ENCODE measurements around the gene INHBE.

DNA sequence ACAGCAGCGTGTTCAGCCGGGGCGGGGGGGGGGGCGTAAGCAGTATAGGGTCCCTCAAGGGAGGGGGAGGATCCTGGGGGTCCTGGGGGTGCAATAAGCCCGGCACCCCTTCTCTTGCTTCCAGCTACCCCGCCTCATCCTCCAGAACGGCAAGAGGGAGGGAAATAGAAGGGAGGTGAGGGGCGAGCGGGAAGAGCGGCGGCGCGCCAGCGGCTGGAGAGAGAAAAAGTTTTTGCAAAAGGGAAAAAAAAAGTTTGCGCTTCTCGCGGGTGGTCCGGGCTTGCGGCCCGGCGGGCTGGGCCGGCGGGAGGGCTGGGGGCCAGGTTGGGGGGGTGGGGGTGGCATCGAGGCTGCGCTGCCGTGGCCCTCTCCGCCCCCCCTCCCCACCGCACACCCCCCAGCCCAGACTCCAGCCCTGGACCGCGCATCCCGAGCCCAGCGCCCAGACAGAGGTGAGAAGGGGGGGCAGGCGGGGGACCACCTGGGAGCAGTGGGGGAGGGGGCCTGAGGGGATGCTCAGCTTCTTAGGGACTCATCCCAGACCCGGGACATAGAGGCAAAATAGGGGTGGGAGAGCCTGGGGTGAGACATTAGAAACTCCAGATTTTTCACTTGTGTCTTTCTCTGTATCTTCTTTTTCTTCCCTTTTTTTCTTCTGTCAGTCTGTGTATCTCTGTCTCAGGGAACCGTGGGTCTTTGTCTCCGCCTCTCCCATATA lies 4.8 kb downstream of the INHBE start, which contains the start of gene GLI1:
- TF ChIP-seq, protein P1, sequence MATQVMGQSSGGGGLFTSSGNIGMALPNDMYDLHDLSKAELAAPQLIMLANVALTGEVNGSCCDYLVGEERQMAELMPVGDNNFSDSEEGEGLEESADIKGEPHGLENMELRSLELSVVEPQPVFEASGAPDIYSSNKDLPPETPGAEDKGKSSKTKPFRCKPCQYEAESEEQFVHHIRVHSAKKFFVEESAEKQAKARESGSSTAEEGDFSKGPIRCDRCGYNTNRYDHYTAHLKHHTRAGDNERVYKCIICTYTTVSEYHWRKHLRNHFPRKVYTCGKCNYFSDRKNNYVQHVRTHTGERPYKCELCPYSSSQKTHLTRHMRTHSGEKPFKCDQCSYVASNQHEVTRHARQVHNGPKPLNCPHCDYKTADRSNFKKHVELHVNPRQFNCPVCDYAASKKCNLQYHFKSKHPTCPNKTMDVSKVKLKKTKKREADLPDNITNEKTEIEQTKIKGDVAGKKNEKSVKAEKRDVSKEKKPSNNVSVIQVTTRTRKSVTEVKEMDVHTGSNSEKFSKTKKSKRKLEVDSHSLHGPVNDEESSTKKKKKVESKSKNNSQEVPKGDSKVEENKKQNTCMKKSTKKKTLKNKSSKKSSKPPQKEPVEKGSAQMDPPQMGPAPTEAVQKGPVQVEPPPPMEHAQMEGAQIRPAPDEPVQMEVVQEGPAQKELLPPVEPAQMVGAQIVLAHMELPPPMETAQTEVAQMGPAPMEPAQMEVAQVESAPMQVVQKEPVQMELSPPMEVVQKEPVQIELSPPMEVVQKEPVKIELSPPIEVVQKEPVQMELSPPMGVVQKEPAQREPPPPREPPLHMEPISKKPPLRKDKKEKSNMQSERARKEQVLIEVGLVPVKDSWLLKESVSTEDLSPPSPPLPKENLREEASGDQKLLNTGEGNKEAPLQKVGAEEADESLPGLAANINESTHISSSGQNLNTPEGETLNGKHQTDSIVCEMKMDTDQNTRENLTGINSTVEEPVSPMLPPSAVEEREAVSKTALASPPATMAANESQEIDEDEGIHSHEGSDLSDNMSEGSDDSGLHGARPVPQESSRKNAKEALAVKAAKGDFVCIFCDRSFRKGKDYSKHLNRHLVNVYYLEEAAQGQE (IDR thresholded peaks at IDR 0.05; ENCODE audit: insufficient read depth in 1 of 2, low read depth in 2 of 2, low read length in 2 of 2), result no peak
- TF ChIP-seq POLR2AphosphoS5 (IDR thresholded peaks at IDR 0.05; ENCODE audit: low read depth, low read length), result no peak

All from PFSK-1 (cell line).